Esophagus (tissue), 2 donors: ENCODE measurements around the gene TMEM135. TPM values are rescaled to one million over a fixed set of nuclear protein-coding genes. Genes with fewer than 3 reads are reported as not detected.

ENCODE experiments used
- H3K27ac ChIP-seq, 2 donors: one replicate each; pipeline ENCODE4 v1.5.1; 2013; ENCODE audit warnings: low read depth in 2 of 2, mild to moderate bottlenecking in 2 of 2, inconsistent platforms in 1 of 2, low read length in 1 of 2, moderate library complexity in 1 of 2
- H3K27me3 ChIP-seq, 2 donors: one replicate each; pipeline ENCODE4 v1.6.1; 2013; ENCODE audit warnings: low read length in 2 of 2, control low read depth in 1 of 2, mild to moderate bottlenecking in 1 of 2; ENCODE audit not compliant: insufficient read depth in 2 of 2, control insufficient read depth in 1 of 2
- H3K36me3 ChIP-seq, 2 donors: one replicate each; pipeline ENCODE4 v1.6.1; 2013; ENCODE audit warnings: low read length in 1 of 2; ENCODE audit not compliant: control insufficient read depth in 2 of 2, insufficient read depth in 2 of 2
- H3K4me1 ChIP-seq, 2 donors: one replicate each; pipeline ENCODE4 v1.6.1; 2013; ENCODE audit warnings: low read length in 1 of 2; ENCODE audit not compliant: control insufficient read depth in 2 of 2, insufficient read depth in 2 of 2
- H3K4me3 ChIP-seq, 2 donors: one replicate each; pipeline ENCODE4 v1.5.1; 2013; ENCODE audit warnings: low read length in 2 of 2, mild to moderate bottlenecking in 2 of 2, low read depth in 1 of 2, moderate library complexity in 1 of 2
- H3K9me3 ChIP-seq, 2 donors: one replicate each; pipeline ENCODE4 v1.6.1; 2013; ENCODE audit warnings: mild to moderate bottlenecking in 2 of 2, low read depth in 1 of 2, low read length in 1 of 2, moderate library complexity in 1 of 2; ENCODE audit not compliant: control insufficient read depth in 2 of 2, insufficient read depth in 1 of 2
- WGBS, 2 donors: extraction: QIAGEN DNeasy Blood & Tissue Kit; methylation state at CpG; one replicate each; pipeline ENCODE4 v1.1.7; 2013; 5-methylcytosine and 5-hydroxymethylcytosine counted together
- polyA plus RNA-seq, 2 donors: library from polyadenylated mRNA; stranded (reverse); fragments of 200-250 nt; gene quantifications; one replicate each; pipeline ENCODE4 v1.2.3, GENCODE V29; 2013
- donor health status: healthy with polysubstance abuse.
- donor health status: Bipolar disorder and iron deficiency.

TMEM135 gene
- polyA plus RNA-seq, 2 donors: 2.2 to 2.6 TPM

DNA sequence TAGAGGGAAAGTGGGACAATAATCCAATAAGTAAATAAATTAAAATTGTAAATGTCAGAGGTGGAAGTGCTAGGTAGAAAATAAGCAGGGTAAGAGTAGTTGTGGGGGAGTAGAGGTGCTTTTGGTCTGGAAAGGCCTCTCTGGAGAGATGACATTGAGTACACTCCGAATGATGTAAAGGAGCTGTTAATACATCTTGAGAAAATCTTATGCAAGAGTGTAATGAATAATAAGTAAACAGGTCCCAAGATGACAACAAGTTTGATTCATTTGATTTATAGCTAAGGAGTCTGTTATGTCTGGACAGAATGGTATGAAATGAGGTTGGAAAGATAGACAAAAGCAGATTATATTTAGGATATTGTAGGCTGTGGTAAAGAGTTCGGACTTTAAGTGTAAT is 87.5 kb downstream of the TMEM135 start:
- WGBS, 2 donors: 89 to 94% methylated on average over 2 of the region's 2 CpGs
- Histone ChIP-seq H3K27me3 (no peaks in the 10 kb centered on the region), H3K4me1 (no peaks in the 10 kb centered on the region), H3K4me3 (no peak overlapping the region), H3K27ac (no peak overlapping the region), H3K36me3 (no peaks in the 10 kb centered on the region), H3K9me3 (no peaks in the 10 kb centered on the region)

DNA sequence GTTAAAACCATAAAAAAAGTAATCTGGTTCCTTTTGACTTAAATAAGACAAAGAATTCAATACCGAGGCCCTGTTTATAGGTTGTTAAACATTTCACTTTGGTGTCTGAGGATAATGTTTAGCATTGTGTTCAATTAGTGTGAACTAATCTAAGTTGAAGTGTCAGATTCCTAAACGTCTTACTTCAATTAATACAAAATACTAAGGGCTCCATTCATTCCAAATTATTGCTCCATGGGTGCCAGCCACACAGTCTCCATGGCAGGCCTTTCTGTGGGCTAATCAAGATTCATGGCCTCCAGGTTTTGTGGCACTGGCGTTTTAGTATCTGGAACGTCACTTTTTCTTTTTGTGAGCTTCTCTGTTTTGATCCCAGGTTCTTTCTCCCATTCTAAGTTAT is 89.4 kb downstream of the TMEM135 start:
- Histone ChIP-seq H3K36me3 (no peaks in the 10 kb centered on the region), H3K9me3 (no peaks in the 10 kb centered on the region), H3K4me3 (no peak overlapping the region), H3K27ac (no peak overlapping the region), H3K4me1 (no peaks in the 10 kb centered on the region), H3K27me3 (no peaks in the 10 kb centered on the region)
- WGBS, 2 donors: 70% methylated on average over 4 of the region's 4 CpGs

- H3K9me3 ChIP-seq: no peaks in the 10 kb centered on the region
- H3K27me3 ChIP-seq: no peaks in the 10 kb centered on the region
- H3K27ac ChIP-seq: no peak overlapping the region
- WGBS, 2 donors: 79 to 80% methylated on average over 2 of the region's 2 CpGs
- H3K4me1 ChIP-seq: no peaks in the 10 kb centered on the region
- no peak overlapping the region for H3K4me3 ChIP-seq
- no peaks in the 10 kb centered on the region for H3K36me3 ChIP-seq
These were observed 90.6 kb downstream of the TMEM135 start for GRCh38 chr11:87128372-87128771.

DNA sequence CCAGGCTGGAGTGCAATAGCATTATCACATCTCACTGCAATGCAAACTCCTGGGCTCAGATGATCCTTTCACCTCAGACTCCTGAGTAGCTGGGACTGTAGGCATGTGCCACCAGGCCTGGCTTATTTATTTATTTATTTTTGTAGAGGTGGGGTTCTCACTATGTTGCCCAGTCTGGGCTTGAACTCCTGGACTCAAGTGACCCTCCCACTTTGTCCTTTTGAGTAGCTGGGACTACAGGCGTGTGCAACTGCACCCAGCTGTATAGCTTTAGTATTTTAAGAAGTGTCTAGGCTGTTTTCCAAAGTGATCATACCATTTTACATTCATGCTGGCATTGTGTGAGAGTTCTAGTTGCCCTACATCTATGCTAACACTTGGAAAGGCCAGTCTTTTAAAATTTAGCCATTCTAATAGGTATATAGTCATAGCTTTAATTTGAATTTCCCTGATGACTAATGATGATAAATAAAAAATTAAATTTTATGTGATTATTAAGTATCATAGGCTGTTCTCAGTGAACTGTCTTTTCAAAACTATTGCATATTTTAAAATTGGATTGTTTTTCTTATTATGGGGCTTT is 96.9 kb downstream of the TMEM135 start:
- Histone ChIP-seq H3K27ac (no peak overlapping the region), H3K27me3 (no peaks in the 10 kb centered on the region)
- 88 to 92% methylated on average over 1 of the region's 1 CpG for WGBS, 2 donors

DNA sequence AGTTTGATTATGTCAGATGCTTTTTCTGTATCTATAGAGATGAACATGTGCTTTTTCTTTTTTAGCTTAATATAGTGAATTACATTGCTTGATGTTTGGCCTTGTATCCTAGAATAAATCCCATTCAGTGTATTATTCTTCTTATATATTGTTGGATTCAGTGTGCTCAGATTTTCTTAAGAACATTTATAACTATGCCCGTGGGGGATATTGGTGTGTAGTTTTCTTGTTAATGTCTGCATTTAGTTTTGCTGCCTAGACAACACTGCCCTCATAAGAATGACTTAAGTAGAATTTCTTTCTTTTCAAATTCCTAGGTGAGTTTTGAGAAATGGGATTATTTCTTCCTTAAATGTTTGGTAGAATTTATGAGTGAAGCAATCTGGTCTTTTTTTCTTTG is 98.5 kb downstream of the TMEM135 start:
- 89 to 94% methylated on average over 1 of the region's 1 CpG for WGBS, 2 donors
- Histone ChIP-seq H3K4me3 (no peak overlapping the region), H3K9me3 (no peaks in the 10 kb centered on the region), H3K36me3 (no peaks in the 10 kb centered on the region), H3K4me1 (no peaks in the 10 kb centered on the region), H3K27ac (no peak overlapping the region), H3K27me3 (no peaks in the 10 kb centered on the region)

More for the DNA sequence above, 96.9 kb downstream of the TMEM135 start:
- no peaks in the 10 kb centered on the region for H3K4me1 ChIP-seq
- H3K4me3 ChIP-seq: no peak overlapping the region
- H3K9me3 ChIP-seq: no peaks in the 10 kb centered on the region
- no peaks in the 10 kb centered on the region for H3K36me3 ChIP-seq

DNA sequence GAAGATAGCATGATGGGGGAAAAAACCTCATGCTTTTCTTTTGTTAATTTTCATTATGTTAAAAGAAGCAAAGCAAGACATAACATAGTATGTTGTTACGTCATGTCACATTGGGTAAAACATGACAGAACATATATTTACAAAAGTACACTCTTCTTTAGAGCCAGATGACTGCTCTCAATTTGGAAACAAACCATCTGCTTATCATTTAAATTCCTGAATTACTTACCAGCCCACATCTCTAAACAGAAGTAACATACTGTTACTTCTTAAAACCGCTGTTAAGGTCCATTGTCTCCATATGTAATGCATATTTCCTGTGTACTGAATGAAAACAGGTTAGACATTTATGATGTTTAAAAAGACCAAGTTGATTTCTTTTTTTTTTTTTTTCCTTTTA is 100.0 kb downstream of the TMEM135 start:
- WGBS, 2 donors: 80 to 82% methylated on average over 2 of the region's 2 CpGs
- H3K9me3 ChIP-seq: no peaks in the 10 kb centered on the region
- H3K36me3 ChIP-seq: no peaks in the 10 kb centered on the region
- H3K27ac ChIP-seq: no peak overlapping the region
- H3K4me1 ChIP-seq: no peaks in the 10 kb centered on the region
- H3K4me3 ChIP-seq: no peak overlapping the region
- no peaks in the 10 kb centered on the region for H3K27me3 ChIP-seq

- Histone ChIP-seq H3K4me3 (no peak overlapping the region), H3K27ac (no peak overlapping the region), H3K27me3 (no peaks in the 10 kb centered on the region), H3K9me3 (no peaks in the 10 kb centered on the region), H3K4me1 (no peaks in the 10 kb centered on the region), H3K36me3 (no peaks in the 10 kb centered on the region)
- 55 to 91% methylated on average over 1 of the region's 1 CpG for WGBS, 2 donors
These were observed 101.7 kb downstream of the TMEM135 start for GRCh38 chr11:87139475-87139874.

DNA sequence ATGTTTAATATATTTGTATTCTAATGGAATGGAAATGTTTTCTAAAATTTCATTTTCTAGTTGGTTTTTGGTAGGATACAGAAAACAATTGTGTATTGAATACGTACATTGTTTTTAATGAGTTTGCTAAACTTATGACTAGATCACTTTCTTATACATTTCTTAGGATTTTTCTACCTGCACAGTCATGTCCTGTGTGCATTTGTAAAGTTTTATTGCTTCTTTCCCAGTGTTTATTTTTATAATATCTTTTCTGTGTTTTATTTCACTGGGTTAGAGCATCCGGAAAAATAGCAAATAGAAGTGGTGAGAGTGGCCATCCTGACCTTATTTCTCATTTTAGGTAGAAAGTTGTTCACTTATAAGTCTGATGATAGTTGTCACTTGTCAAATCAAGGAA is 103.6 kb downstream of the TMEM135 start:
- Histone ChIP-seq H3K9me3 (no peaks in the 10 kb centered on the region), H3K27me3 (no peaks in the 10 kb centered on the region), H3K4me3 (no peak overlapping the region), H3K4me1 (no peaks in the 10 kb centered on the region), H3K36me3 (no peaks in the 10 kb centered on the region), H3K27ac (no peak overlapping the region)
- 68 to 96% methylated on average over 2 of the region's 2 CpGs for WGBS, 2 donors

- Histone ChIP-seq H3K27ac (no peak overlapping the region), H3K4me3 (no peak overlapping the region), H3K36me3 (no peaks in the 10 kb centered on the region), H3K9me3 (no peaks in the 10 kb centered on the region), H3K27me3 (no peaks in the 10 kb centered on the region), H3K4me1 (no peaks in the 10 kb centered on the region)
- WGBS, 2 donors: 76 to 87% methylated on average over 3 of the region's 3 CpGs
These were observed 104.3 kb downstream of the TMEM135 start for GRCh38 chr11:87141980-87142514.

GRCh38 chr11:87142594-87142993 is 104.9 kb downstream of the TMEM135 start:
- no peaks in the 10 kb centered on the region for H3K27me3 ChIP-seq
- H3K4me3 ChIP-seq: no peak overlapping the region
- H3K36me3 ChIP-seq: no peaks in the 10 kb centered on the region
- no peaks in the 10 kb centered on the region for H3K9me3 ChIP-seq
- H3K4me1 ChIP-seq: no peaks in the 10 kb centered on the region
- 93 to 100% methylated on average over 1 of the region's 1 CpG for WGBS, 2 donors
- no peak overlapping the region for H3K27ac ChIP-seq
